Measurements from ENCODE around the gene JCAD.

The JCAD gene, protein sequence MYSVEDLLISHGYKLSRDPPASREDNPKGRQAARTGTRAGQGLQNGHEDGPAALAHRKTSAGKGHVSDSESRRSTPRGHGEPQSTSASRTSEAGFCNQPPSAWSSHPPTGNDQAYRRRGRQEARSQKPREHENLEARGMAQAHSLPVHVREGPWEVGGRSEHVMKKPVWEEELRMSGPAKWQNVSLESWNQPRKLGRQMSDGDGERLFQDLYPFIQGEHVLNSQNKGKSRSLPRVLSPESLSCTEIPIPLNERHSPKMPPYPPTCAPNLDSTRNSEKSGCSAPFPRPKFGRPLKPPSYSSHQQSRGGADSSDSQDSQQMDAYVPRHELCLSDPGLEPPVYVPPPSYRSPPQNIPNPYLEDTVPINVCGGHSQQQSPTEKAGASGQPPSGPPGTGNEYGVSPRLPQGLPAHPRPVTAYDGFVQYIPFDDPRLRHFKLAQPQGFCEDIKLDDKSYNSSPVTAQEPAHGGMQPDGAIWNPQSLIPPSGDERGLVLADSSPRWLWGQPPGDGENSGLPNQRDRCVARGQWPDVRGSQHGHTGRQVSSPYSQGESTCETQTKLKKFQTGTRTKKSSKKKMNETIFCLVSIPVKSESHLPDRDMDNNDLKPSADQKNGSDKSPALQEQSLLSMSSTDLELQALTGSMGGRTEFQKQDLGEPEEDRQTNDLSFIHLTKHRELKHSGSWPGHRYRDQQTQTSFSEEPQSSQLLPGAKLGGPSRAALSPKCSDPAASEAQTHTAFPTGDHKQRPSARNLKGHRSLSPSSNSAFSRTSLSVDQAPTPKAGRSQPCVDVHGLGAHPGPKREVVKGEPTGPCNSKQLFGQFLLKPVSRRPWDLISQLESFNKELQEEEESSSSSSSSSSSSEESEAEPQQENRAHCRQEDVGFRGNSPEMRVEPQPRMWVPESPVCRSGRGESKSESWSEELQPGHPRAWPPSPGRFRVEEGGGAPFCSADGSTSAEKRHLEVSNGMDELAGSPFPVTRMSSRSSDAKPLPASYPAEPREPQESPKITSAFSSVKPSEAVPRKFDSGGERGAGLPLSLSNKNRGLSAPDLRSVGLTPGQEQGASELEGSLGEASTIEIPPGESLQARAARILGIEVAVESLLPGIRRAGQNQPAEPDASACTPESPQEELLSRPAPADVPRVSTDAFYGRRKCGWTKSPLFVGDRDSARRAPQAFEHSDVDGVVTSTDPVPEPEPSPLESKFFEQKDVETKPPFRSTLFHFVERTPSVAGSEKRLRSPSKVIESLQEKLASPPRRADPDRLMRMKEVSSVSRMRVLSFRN (N-terminal part only)

DNA sequence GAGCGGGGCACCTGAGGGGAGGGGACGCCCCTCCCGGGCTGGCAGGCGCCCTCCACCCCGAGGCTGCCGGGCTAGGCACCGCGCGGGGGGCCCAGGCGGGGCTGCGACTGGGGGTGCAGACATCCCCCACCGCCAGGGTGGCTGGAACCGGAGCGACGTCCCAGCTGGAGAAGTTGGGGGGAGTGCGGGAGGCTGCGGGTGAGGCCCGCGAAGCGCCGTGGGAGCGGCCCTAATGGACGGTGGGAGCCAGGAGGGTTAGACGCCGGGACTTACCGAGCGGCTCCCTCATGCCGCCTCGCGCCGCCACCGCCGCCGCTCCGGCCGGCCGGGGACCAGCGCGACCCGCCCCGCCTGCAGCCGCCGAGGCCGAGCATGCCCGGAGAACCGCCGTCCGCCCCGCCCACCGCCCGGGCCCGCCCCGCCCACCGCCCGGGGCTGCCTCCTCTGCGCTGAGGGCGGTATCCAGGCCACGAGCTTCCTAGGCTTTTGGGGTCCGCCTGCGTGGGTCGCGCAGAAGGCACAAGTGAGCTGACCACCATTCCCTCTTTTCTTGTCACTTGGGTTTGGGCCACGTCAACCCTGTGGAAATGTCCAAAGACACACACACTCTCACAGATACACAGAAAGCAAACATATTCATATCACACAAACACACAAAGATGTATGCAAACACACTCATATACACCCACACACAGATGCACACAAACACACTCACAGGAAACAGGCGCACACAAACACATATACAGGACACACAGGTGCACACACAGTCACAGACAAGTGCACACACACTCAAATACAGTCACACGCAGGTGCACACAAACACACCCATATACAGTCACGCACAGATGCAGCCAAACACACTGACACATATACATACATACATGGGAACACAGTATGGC is at the start of gene JCAD:
Gene JCAD, minus strand, starts transcription at position 378 of the 899 bp plus-strand sequence. CDS start 11,774 bp downstream, outside the sequence.
- peak; percentile 48 for DNase-seq

DNA sequence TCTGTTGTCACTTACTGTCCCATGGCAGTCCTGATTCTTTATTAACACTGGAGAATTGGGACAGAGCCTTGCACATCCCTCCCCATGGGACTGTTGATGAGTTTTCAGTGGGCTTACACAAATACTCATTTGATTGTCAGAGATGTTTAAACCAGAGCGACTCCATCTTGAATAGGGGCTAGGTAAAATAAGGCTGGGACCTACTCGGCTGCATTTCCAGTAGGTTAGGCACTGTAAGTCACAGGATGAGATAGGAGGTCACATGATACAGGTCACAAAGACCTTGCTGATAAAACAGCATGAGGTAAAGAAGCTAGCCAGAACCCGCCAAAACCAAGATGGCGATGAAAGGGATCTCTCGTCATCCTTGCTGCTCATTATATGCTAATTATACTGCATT is 47.6 kb upstream of the JCAD start:
- DNase-seq: no peak

GRCh38 chr10:30103595-30104320 is 44.4 kb upstream of the JCAD start:
- no peak for DNase-seq

- peak; percentile 10 for DNase-seq
These were observed 40.3 kb upstream of the JCAD start for GRCh38 chr10:30099706-30100105.

GRCh38 chr10:30099101-30099500 is 39.7 kb upstream of the JCAD start:
- DNase-seq: no peak

- DNase-seq: no peak
These were observed 39.2 kb upstream of the JCAD start for GRCh38 chr10:30098629-30099028.

DNA sequence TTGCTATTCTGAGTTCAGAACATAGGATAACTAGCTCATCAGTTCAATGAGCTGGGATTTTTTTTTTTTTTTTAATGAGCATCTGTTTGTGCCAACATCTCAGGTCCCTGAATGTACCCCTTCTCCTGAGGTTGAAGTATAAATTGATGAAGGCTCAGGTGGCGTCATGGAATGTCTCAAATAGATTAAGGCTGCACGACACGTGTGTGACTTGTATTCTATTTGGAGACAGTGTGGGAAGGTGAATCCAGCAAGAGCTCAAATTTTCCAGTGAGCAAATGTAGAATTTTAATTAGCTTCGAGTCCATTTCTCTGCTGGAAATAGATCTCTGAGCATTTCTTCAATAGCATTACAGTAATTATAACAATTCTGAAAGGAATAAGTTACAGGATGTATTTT is 37.2 kb upstream of the JCAD start:
- DNase-seq: no peak

GRCh38 chr10:30095631-30096422 is 36.4 kb upstream of the JCAD start:
- DNase-seq: no peak

DNA sequence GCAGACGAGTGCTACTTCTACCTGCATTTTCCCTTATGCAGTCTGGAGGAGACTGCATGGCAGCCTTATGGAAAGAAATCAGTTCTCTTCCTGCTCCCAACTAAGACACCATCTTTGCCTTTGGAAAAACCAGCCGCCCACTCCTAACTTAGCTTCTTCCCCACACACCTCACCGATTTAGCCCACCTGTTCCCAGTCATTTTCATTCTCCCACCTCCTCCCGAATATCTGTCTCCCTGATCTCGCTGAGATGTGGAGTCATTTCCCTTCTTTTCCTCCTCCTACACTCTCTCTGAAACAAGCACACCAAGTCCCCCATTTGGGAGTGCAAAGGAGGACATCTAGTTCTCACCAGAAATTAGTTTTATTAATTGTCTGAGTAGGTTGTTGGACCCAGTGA is 35.2 kb upstream of the JCAD start:
- no peak for DNase-seq

GRCh38 chr10:30093303-30093950 is 34.0 kb upstream of the JCAD start:
- DNase-seq: no peak

- DNase-seq: no peak
These were observed 32.9 kb upstream of the JCAD start for GRCh38 chr10:30092151-30092790.

GRCh38 chr10:30091136-30091535 is 31.8 kb upstream of the JCAD start:
- DNase-seq: no peak

- DNase-seq: no peak
These were observed 28.8 kb upstream of the JCAD start for GRCh38 chr10:30088178-30088577.

DNA sequence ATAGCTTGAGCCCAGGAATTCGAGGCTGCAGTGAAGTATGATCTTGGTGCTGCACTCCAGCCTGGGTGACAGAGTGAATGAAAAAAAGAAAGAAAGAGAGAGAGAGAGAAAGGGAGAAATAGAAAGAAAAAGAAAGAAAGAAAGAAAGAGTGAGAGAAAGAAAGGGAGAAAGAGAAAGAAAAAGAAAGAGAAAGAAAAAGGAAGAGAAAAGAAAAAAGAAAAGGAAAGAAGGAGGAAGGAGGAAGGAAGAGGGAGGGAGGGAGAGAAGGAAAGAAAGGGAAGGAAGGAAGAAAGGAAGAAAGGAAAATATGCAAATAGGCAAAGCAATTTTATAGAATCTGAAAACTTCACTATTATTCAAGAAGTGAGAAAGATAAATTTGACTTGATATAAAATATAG is 24.5 kb upstream of the JCAD start:
- no peak for DNase-seq

- no peak for DNase-seq
These were observed 21.8 kb upstream of the JCAD start for GRCh38 chr10:30081182-30081581.

- DNase-seq: no peak
These were observed 20.8 kb upstream of the JCAD start for GRCh38 chr10:30080161-30080560.

DNA sequence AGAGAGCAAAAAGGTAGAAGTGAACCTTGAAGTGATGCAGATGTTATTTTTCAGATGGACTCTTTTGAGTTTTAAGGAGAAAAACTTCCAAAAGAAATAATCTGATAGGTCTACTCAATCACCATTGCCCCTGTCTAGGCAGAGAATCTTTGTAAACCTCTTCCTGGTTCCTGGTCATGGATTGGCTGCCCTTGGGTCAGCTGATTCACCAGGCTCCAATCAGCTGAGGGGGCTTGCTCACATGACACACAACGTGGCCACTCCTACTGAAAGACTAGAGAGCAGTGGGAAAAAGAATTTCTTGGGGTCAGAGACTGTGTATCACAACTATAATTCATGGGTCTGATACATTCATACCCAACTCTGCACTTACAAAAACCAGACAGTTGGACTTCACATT is 20.0 kb upstream of the JCAD start:
- DNase-seq: no peak

DNA sequence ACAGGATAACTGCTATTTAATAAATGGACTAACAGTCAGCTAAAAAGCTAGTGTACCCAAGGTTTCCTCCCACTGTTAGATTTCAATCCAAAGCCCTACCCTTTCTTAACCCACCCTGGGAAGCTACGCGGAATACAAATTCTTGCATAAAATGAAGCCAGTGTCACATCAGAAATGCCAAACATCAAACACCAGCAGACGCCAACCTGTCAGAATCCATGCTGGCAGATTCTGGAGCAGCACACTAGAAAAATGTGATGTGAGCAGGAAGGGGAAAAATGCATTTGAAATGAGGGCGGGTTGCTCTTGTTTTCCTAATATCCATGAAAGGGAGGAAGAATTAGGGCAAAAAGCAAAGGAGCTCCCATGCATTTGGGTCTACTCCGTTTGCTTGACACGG is 16.1 kb upstream of the JCAD start:
- no peak for DNase-seq

DNA sequence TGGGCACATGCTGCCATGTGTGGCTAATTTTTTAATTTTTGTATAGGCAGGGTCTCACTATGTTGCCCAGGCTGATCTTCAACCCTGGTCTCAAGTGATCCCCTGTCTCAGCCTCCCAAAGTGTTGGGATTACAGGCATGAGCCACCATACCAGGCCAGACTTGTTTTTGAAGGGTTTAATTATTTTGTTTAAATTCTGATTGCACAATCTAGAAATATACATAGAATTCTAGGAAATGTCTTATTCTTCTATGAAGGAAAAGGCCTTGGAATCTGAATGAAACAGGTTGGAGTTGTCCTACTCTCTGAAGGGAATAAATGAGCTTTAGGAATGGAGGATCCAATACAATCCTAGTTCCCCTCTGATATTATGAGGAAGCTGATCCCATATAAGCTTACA is 15.5 kb upstream of the JCAD start:
- DNase-seq: no peak
